Nephron (organoid): Measurements from ENCODE around the gene ELAVL3.
A peak's percentile ranks its signal among the peaks of the same experiment; 100 is the strongest.
"Not testable (repeated sequence)": the region's sequence is repeated elsewhere in the genome, so short reads cannot be mapped to it uniquely, and the experiment has no call there.

ENCODE experiments used
- H3K27ac Mint-ChIP-seq, 3 experiments: 2 replicates each; pipeline ENCODE4 v1.8.0; 2020; ENCODE audit warnings: mixed read lengths in 3 of 3, mild to moderate bottlenecking in 2 of 3, moderate library complexity in 1 of 3
- H3K27me3 Mint-ChIP-seq: 2 replicates; pipeline ENCODE4 v1.8.0; 2021; ENCODE audit warnings: low read depth, mild to moderate bottlenecking, moderate library complexity, mixed read lengths
- H3K36me3 Mint-ChIP-seq: 2 replicates; pipeline ENCODE4 v1.8.0; 2020; ENCODE audit warnings: low read depth, mixed read lengths
- H3K4me1 Mint-ChIP-seq: 2 replicates; pipeline ENCODE4 v1.8.0; 2020; ENCODE audit warnings: mixed read lengths
- H3K4me3 Mint-ChIP-seq, 3 experiments: 2 replicates each; pipeline ENCODE4 v1.8.0; 2020; ENCODE audit warnings: mild to moderate bottlenecking in 3 of 3, mixed read lengths in 3 of 3, moderate library complexity in 2 of 3
- H3K9me3 Mint-ChIP-seq: 2 replicates; pipeline ENCODE4 v1.8.0; 2020; ENCODE audit warnings: mixed read lengths
- CTCF ChIP-seq, 3 experiments: fragments of 200-600 bp; sonication (generic); IDR thresholded peaks; one replicate each; pipeline ENCODE4 v1.5.0; 2021; ENCODE audit warnings: antibody characterized with exemption in 3 of 3; ENCODE audit not compliant: unreplicated experiment in 3 of 3

Gene ELAVL3

GRCh38 chr19:11414544-11414943 is 66.3 kb downstream of the ELAVL3 start:
- H3K36me3 Mint-ChIP-seq = peaks cover 3% of the 10 kb centered on the region
- H3K27ac Mint-ChIP-seq = no peak overlapping the region
- peaks cover 51% of the 10 kb centered on the region for H3K27me3 Mint-ChIP-seq
- no peaks in the 10 kb centered on the region for H3K9me3 Mint-ChIP-seq
- no peak overlapping the region for H3K4me3 Mint-ChIP-seq
- H3K4me1 Mint-ChIP-seq = no peaks in the 10 kb centered on the region
- no peak for TF ChIP-seq CTCF (IDR thresholded peaks at IDR 0.05; ENCODE audit: unreplicated experiment in 3 of 3)

GRCh38 chr19:11410682-11411081 is 70.2 kb downstream of the ELAVL3 start:
- Mint-ChIP-seq H3K4me3 (no peak overlapping the region), H3K27ac (peak overlapping the region in 1 of 3 experiments; percentile 62), H3K36me3 (no peaks in the 10 kb centered on the region), H3K9me3 (no peaks in the 10 kb centered on the region), H3K27me3 (peaks cover 30% of the 10 kb centered on the region), H3K4me1 (no peaks in the 10 kb centered on the region)
- no peak for TF ChIP-seq CTCF (IDR thresholded peaks at IDR 0.05; ENCODE audit: unreplicated experiment in 3 of 3)

- H3K36me3 Mint-ChIP-seq = no peaks in the 10 kb centered on the region
- no peaks in the 10 kb centered on the region for H3K4me1 Mint-ChIP-seq
- no peaks in the 10 kb centered on the region for H3K9me3 Mint-ChIP-seq
- H3K27ac Mint-ChIP-seq = no peak overlapping the region
- H3K27me3 Mint-ChIP-seq = peaks cover 24% of the 10 kb centered on the region
- TF ChIP-seq CTCF (IDR thresholded peaks at IDR 0.05; ENCODE audit: unreplicated experiment in 3 of 3) = no peak
- H3K4me3 Mint-ChIP-seq = no peak overlapping the region
Measured at GRCh38 chr19:11408591-11408990, 72.3 kb downstream of the ELAVL3 start.

GRCh38 chr19:11406703-11407236 is 74.1 kb downstream of the ELAVL3 start:
- H3K4me3 Mint-ChIP-seq, H3K36me3 Mint-ChIP-seq, H3K27ac Mint-ChIP-seq: not testable (repeated sequence)

GRCh38 chr19:11405846-11406643 is 74.8 kb downstream of the ELAVL3 start:
- no peak overlapping the region for H3K27ac Mint-ChIP-seq
- peaks cover 24% of the 10 kb centered on the region for H3K27me3 Mint-ChIP-seq
- H3K4me1 Mint-ChIP-seq = no peaks in the 10 kb centered on the region
- peak in 2 of 3 experiments; percentile 14 to 25 for TF ChIP-seq CTCF (IDR thresholded peaks at IDR 0.05; ENCODE audit: unreplicated experiment in 3 of 3)
- no peak overlapping the region for H3K4me3 Mint-ChIP-seq
- no peaks in the 10 kb centered on the region for H3K9me3 Mint-ChIP-seq
- H3K36me3 Mint-ChIP-seq = peaks cover under 1% of the 10 kb centered on the region

More at GRCh38 chr19:11406703-11407236, 74.1 kb downstream of the ELAVL3 start:
- peaks cover 24% of the 10 kb centered on the region for H3K27me3 Mint-ChIP-seq
- not testable (repeated sequence) for H3K9me3 Mint-ChIP-seq, H3K4me1 Mint-ChIP-seq

- H3K27me3 Mint-ChIP-seq = peaks cover 24% of the 10 kb centered on the region
- TF ChIP-seq CTCF (IDR thresholded peaks at IDR 0.05; ENCODE audit: unreplicated experiment in 3 of 3) = no peak
- H3K9me3 Mint-ChIP-seq = no peaks in the 10 kb centered on the region
- no peak overlapping the region for H3K4me3 Mint-ChIP-seq
- H3K36me3 Mint-ChIP-seq = peaks cover 5% of the 10 kb centered on the region
- peak overlapping the region in 1 of 3 experiments; percentile 49 for H3K27ac Mint-ChIP-seq
- H3K4me1 Mint-ChIP-seq = no peaks in the 10 kb centered on the region
Measured at GRCh38 chr19:11404588-11405222, 76.1 kb downstream of the ELAVL3 start.
